Natural killer cell treated with Interleukin-12 subunit alpha and Interleukin-12 subunit beta and Interleukin-15 and Interleukin-18, amount 100 ng/mL, for 72 hours (primary cell): ENCODE data around the gene FLNB. TPM values are rescaled to one million over a fixed set of nuclear protein-coding genes. Genes with fewer than 3 reads are reported as not detected.

Experiments used
- ATAC-seq, 2 donors: fragments of 150-1000 bp; cut with Tn5 transposase in 1 of 2; sonication (Bioruptor Pico), chemical (Tn5 transposase) in 1 of 2; 2 replicates each; pipeline ENCODE4 v1.10.0; 2021
- DNase-seq: peaks from one replicate; pipeline ENCODE4 v3.0.0; 2022; ENCODE audit warnings: low spot score
- H3K27ac Mint-ChIP-seq, 2 donors: 1 replicate in 1 of 2; 2 replicates in 1 of 2; pipeline ENCODE4 v1.8.0; 2022; ENCODE audit warnings: mixed read lengths in 2 of 2, mild to moderate bottlenecking in 1 of 2, moderate library complexity in 1 of 2
- H3K27me3 Mint-ChIP-seq, 2 donors: 1 replicate in 1 of 2; 2 replicates in 1 of 2; pipeline ENCODE4 v1.8.0; 2022; ENCODE audit warnings: mixed read lengths in 2 of 2
- H3K36me3 Mint-ChIP-seq: one replicate; pipeline ENCODE4 v1.8.0; 2022; ENCODE audit warnings: mixed read lengths
- H3K4me1 Mint-ChIP-seq, 2 donors: 1 replicate in 1 of 2; 2 replicates in 1 of 2; pipeline ENCODE4 v1.8.0; 2022; ENCODE audit warnings: low read depth in 2 of 2, mixed read lengths in 2 of 2, mild to moderate bottlenecking in 1 of 2
- H3K4me3 Mint-ChIP-seq: one replicate; pipeline ENCODE4 v1.8.0; 2022; ENCODE audit warnings: mixed read lengths
- H3K9me3 Mint-ChIP-seq: 2 replicates; pipeline ENCODE4 v1.8.0; 2022; ENCODE audit warnings: mixed read lengths
- total RNA-seq, 2 donors: library from RNA; stranded (reverse); gene quantifications; one replicate each; pipeline ENCODE4 v1.2.3, GENCODE V29; 2022

Gene FLNB
- total RNA-seq, 2 donors from 2014 or later: 5.9 to 15.4 TPM

- Mint-ChIP-seq H3K27me3 (no peaks in the 10 kb centered on the region), H3K36me3 (peaks cover 5% of the 10 kb centered on the region), H3K27ac (no peak overlapping the region), H3K4me1 (peaks cover 0 to 5% of the 10 kb centered on the region in 2 donors), H3K4me3 (no peak overlapping the region), H3K9me3 (no peaks in the 10 kb centered on the region)
- DNase-seq (no peak), ATAC-seq (no peak)
Observed at GRCh38 chr3:58104151-58104550, 95.9 kb downstream of the FLNB start.

- peaks cover 0 to 5% of the 10 kb centered on the region in 2 donors for H3K4me1 Mint-ChIP-seq
- DNase-seq (no peak), ATAC-seq (no peak)
- no peak overlapping the region for H3K4me3 Mint-ChIP-seq
- no peaks in the 10 kb centered on the region for H3K9me3 Mint-ChIP-seq
- H3K27me3 Mint-ChIP-seq: no peaks in the 10 kb centered on the region
- H3K36me3 Mint-ChIP-seq: peaks cover 5% of the 10 kb centered on the region
- no peak overlapping the region for H3K27ac Mint-ChIP-seq
Observed at GRCh38 chr3:58104712-58105111, 96.5 kb downstream of the FLNB start.

GRCh38 chr3:58105196-58105595 is 97.0 kb downstream of the FLNB start:
- Mint-ChIP-seq H3K27ac (no peak overlapping the region), H3K4me3 (no peak overlapping the region), H3K36me3 (peaks cover 5% of the 10 kb centered on the region), H3K27me3 (no peaks in the 10 kb centered on the region), H3K4me1 (peaks cover 0 to 5% of the 10 kb centered on the region in 2 donors), H3K9me3 (no peaks in the 10 kb centered on the region)
- no peak for ATAC-seq
- no peak for DNase-seq

- Mint-ChIP-seq H3K4me1 (peaks cover 0 to 5% of the 10 kb centered on the region in 2 donors), H3K4me3 (no peak overlapping the region), H3K36me3 (peaks cover 5% of the 10 kb centered on the region), H3K9me3 (no peaks in the 10 kb centered on the region), H3K27ac (no peak overlapping the region), H3K27me3 (no peaks in the 10 kb centered on the region)
- DNase-seq (no peak), ATAC-seq (no peak)
Observed at GRCh38 chr3:58106061-58106460, 97.8 kb downstream of the FLNB start.

GRCh38 chr3:58106640-58107039 is 98.4 kb downstream of the FLNB start:
- H3K36me3 Mint-ChIP-seq: peaks cover 5% of the 10 kb centered on the region
- no peaks in the 10 kb centered on the region for H3K9me3 Mint-ChIP-seq
- peaks cover 0 to 5% of the 10 kb centered on the region in 2 donors for H3K4me1 Mint-ChIP-seq
- no peak overlapping the region for H3K27ac Mint-ChIP-seq
- no peak for DNase-seq
- no peaks in the 10 kb centered on the region for H3K27me3 Mint-ChIP-seq
- no peak for ATAC-seq
- H3K4me3 Mint-ChIP-seq: no peak overlapping the region

- ATAC-seq: no peak
- peaks cover 5% of the 10 kb centered on the region for H3K36me3 Mint-ChIP-seq
Observed at GRCh38 chr3:58107597-58107996, 99.4 kb downstream of the FLNB start.

GRCh38 chr3:58109752-58110151 is 101.5 kb downstream of the FLNB start:
- H3K4me1 Mint-ChIP-seq: no peaks in the 10 kb centered on the region
- H3K27me3 Mint-ChIP-seq: no peaks in the 10 kb centered on the region
- H3K4me3 Mint-ChIP-seq: no peak overlapping the region
- H3K36me3 Mint-ChIP-seq: peaks cover 11% of the 10 kb centered on the region
- H3K27ac Mint-ChIP-seq: no peak overlapping the region
- no peak for DNase-seq
- no peaks in the 10 kb centered on the region for H3K9me3 Mint-ChIP-seq
- ATAC-seq: no peak

More at GRCh38 chr3:58107597-58107996, 99.4 kb downstream of the FLNB start:
- no peak for DNase-seq
- H3K27me3 Mint-ChIP-seq: no peaks in the 10 kb centered on the region
- no peaks in the 10 kb centered on the region for H3K4me1 Mint-ChIP-seq
- H3K27ac Mint-ChIP-seq: no peak overlapping the region
- no peaks in the 10 kb centered on the region for H3K9me3 Mint-ChIP-seq
- H3K4me3 Mint-ChIP-seq: no peak overlapping the region

- Mint-ChIP-seq H3K36me3 (peaks cover 11% of the 10 kb centered on the region), H3K27ac (no peak overlapping the region), H3K4me3 (no peak overlapping the region), H3K27me3 (no peaks in the 10 kb centered on the region), H3K4me1 (peaks cover 6 to 9% of the 10 kb centered on the region in 2 donors), H3K9me3 (no peaks in the 10 kb centered on the region)
- ATAC-seq (peak in 1 of 2 donors; percentile 29), DNase-seq (no peak)
Observed at GRCh38 chr3:58111513-58112184, 103.4 kb downstream of the FLNB start.

- no peaks in the 10 kb centered on the region for H3K9me3 Mint-ChIP-seq
- H3K36me3 Mint-ChIP-seq: peaks cover 11% of the 10 kb centered on the region
- DNase-seq (no peak), ATAC-seq (no peak)
- no peak overlapping the region for H3K27ac Mint-ChIP-seq
- no peak overlapping the region for H3K4me3 Mint-ChIP-seq
- H3K4me1 Mint-ChIP-seq: peaks cover 6 to 9% of the 10 kb centered on the region in 2 donors
- H3K27me3 Mint-ChIP-seq: no peaks in the 10 kb centered on the region
Observed at GRCh38 chr3:58112185-58112535, 103.9 kb downstream of the FLNB start.

GRCh38 chr3:58115175-58115574 is 107.0 kb downstream of the FLNB start:
- Mint-ChIP-seq H3K27ac (no peak overlapping the region), H3K4me1 (peaks cover 6 to 9% of the 10 kb centered on the region in 2 donors), H3K9me3 (no peaks in the 10 kb centered on the region), H3K4me3 (no peak overlapping the region), H3K27me3 (no peaks in the 10 kb centered on the region), H3K36me3 (peaks cover 6% of the 10 kb centered on the region)
- no peak for DNase-seq
- no peak for ATAC-seq

- Mint-ChIP-seq H3K27me3 (no peaks in the 10 kb centered on the region), H3K4me1 (peaks cover 6 to 9% of the 10 kb centered on the region in 2 donors), H3K36me3 (peaks cover 6% of the 10 kb centered on the region), H3K9me3 (no peaks in the 10 kb centered on the region), H3K4me3 (no peak overlapping the region), H3K27ac (no peak overlapping the region)
- DNase-seq (no peak), ATAC-seq (peak; percentile 66 to 74)
Observed at GRCh38 chr3:58116161-58116955, 108.1 kb downstream of the FLNB start.

GRCh38 chr3:58116985-58117384 is 108.8 kb downstream of the FLNB start:
- no peak for DNase-seq
- Mint-ChIP-seq H3K36me3 (peaks cover 6% of the 10 kb centered on the region), H3K27me3 (no peaks in the 10 kb centered on the region), H3K27ac (no peak overlapping the region), H3K4me3 (no peak overlapping the region), H3K4me1 (peaks cover 6 to 9% of the 10 kb centered on the region in 2 donors), H3K9me3 (no peaks in the 10 kb centered on the region)
- no peak for ATAC-seq

GRCh38 chr3:58117561-58118181 is 109.4 kb downstream of the FLNB start:
- H3K27ac Mint-ChIP-seq: no peak overlapping the region
- no peak overlapping the region for H3K4me3 Mint-ChIP-seq
- no peaks in the 10 kb centered on the region for H3K9me3 Mint-ChIP-seq
- no peak for DNase-seq
- no peaks in the 10 kb centered on the region for H3K27me3 Mint-ChIP-seq
- peaks cover 6 to 9% of the 10 kb centered on the region in 2 donors for H3K4me1 Mint-ChIP-seq
- ATAC-seq: no peak
- H3K36me3 Mint-ChIP-seq: peaks cover 6% of the 10 kb centered on the region

- Mint-ChIP-seq H3K27me3 (no peaks in the 10 kb centered on the region), H3K9me3 (no peaks in the 10 kb centered on the region), H3K4me3 (no peak overlapping the region), H3K36me3 (peaks cover 5% of the 10 kb centered on the region), H3K27ac (no peak overlapping the region), H3K4me1 (peaks cover 6 to 9% of the 10 kb centered on the region in 2 donors)
- no peak for ATAC-seq
- no peak for DNase-seq
Observed at GRCh38 chr3:58119186-58119585, 111.0 kb downstream of the FLNB start.
